Ammon's horn (tissue), 1 donor: Measurements from ENCODE around the gene MYH14.
A peak's percentile ranks its signal among the peaks of the same experiment; 100 is the strongest.
"Not testable (repeated sequence)": the region's sequence is repeated elsewhere in the genome, so short reads cannot be mapped to it uniquely, and the experiment has no call there.

Experiments used
- DNase-seq: peaks from one replicate; pipeline ENCODE4 v3.0.0-alpha.2; 2016; ENCODE audit warnings: low spot score

MYH14 gene

GRCh38 chr19:50226536-50226935, 23.1 kb downstream of the MYH14 start:
- DNase-seq: no peak

GRCh38 chr19:50228153-50228552, 24.7 kb downstream of the MYH14 start:
- DNase-seq: not testable (repeated sequence)

- no peak for DNase-seq
Measured at GRCh38 chr19:50230379-50231351, 27.2 kb downstream of the MYH14 start.

- not testable (repeated sequence) for DNase-seq
Measured at GRCh38 chr19:50231417-50231816, 28.0 kb downstream of the MYH14 start.

GRCh38 chr19:50231821-50232220, 28.4 kb downstream of the MYH14 start:
- no peak for DNase-seq

GRCh38 chr19:50232600-50232999, 29.2 kb downstream of the MYH14 start:
- DNase-seq: no peak

- DNase-seq: no peak
Measured at GRCh38 chr19:50233308-50233910, 30.0 kb downstream of the MYH14 start.

GRCh38 chr19:50237493-50237892, 34.1 kb downstream of the MYH14 start:
- DNase-seq: not testable (repeated sequence)

- DNase-seq: no peak
Measured at GRCh38 chr19:50238043-50238442, 34.6 kb downstream of the MYH14 start.

GRCh38 chr19:50239921-50240590, 36.6 kb downstream of the MYH14 start:
- no peak for DNase-seq

- no peak for DNase-seq
Measured at GRCh38 chr19:50242581-50242980, 39.2 kb downstream of the MYH14 start.

- DNase-seq: no peak
Measured at GRCh38 chr19:50244695-50245094, 41.3 kb downstream of the MYH14 start.

- no peak for DNase-seq
Measured at GRCh38 chr19:50248413-50248812, 45.0 kb downstream of the MYH14 start.

- DNase-seq: no peak
Measured at GRCh38 chr19:50248826-50249225, 45.4 kb downstream of the MYH14 start.

GRCh38 chr19:50249636-50250035, 46.2 kb downstream of the MYH14 start:
- DNase-seq: no peak

GRCh38 chr19:50250450-50251136, 47.2 kb downstream of the MYH14 start:
- DNase-seq: no peak

GRCh38 chr19:50252111-50252886, 48.9 kb downstream of the MYH14 start:
- peak; percentile 34 for DNase-seq

- no peak for DNase-seq
Measured at GRCh38 chr19:50252887-50253268, 49.5 kb downstream of the MYH14 start.

GRCh38 chr19:50255115-50255514, 51.7 kb downstream of the MYH14 start:
- no peak for DNase-seq

GRCh38 chr19:50257141-50257540, 53.7 kb downstream of the MYH14 start:
- no peak for DNase-seq

GRCh38 chr19:50258918-50259372, 55.5 kb downstream of the MYH14 start:
- DNase-seq: no peak
